K562 (cell line): ENCODE measurements around the gene MOCOS. TPM values are rescaled to one million over a fixed set of nuclear protein-coding genes. Genes with fewer than 3 reads are reported as not detected.

Source experiments
- CHD2 ChIP-seq: IDR thresholded peaks from 2 replicates; pipeline ENCODE4 v1.6.1; 2011; ENCODE audit warnings: low read depth, low read length
- DPF2 ChIP-seq: fragments of 450-650 bp; IDR thresholded peaks from 2 replicates; pipeline ENCODE4 v1.6.1; 2016
- FOSL1 ChIP-seq: fragments of 200-800 bp; sonication (Bioruptor generic); conservative IDR thresholded peaks from 2 replicates; pipeline ENCODE4 v1.6.1; 2016; ENCODE audit warnings: missing genetic modification characterization, missing compliant biosample characterization
- KDM4B ChIP-seq, 2 experiments: fragments of 450-650 bp in 1 of 2; sonication (generic) in 1 of 2; IDR thresholded peaks; 2 replicates each; pipeline ENCODE4 v1.6.1; 2016 to 2017; ENCODE audit warnings: borderline replicate concordance in 2 of 2, antibody characterized with exemption in 1 of 2, low read depth in 1 of 2, mild to moderate bottlenecking in 1 of 2
- L3MBTL2 ChIP-seq: fragments of 450-650 bp; IDR thresholded peaks from 2 replicates; pipeline ENCODE4 v1.6.1; 2016; ENCODE audit warnings: mild to moderate bottlenecking, moderate library complexity
- RBFOX2 ChIP-seq: fragments of 200-400 bp; formaldehyde crosslinking; IDR thresholded peaks from 2 replicates; pipeline ENCODE4 v1.6.1; 2017; ENCODE audit warnings: low read depth, mild to moderate bottlenecking, low read length, moderate library complexity
- RHOXF2B ChIP-seq: fragments of 250-450 bp; sonication (Bioruptor Pico); conservative IDR thresholded peaks from 2 replicates; pipeline ENCODE4 v1.5.1; 2021
- TRIM28 ChIP-seq: fragments of 450-650 bp; IDR thresholded peaks from 2 replicates; pipeline ENCODE4 v1.6.1; 2017
- ZBTB11 ChIP-seq, 3 experiments: fragments of 200-800 bp in 1 of 3; fragments of 250-450 bp in 1 of 3; fragments of 450-650 bp in 1 of 3; sonication (Bioruptor Pico) in 1 of 3; sonication (Bioruptor generic) in 1 of 3; formaldehyde crosslinking in 1 of 3; IDR thresholded peaks; 2 replicates each; pipeline versions ENCODE4 v1.6.1 to v1.8.0; 2016 to 2022; ENCODE audit warnings: mild to moderate bottlenecking in 2 of 3, missing genetic modification characterization in 2 of 3, missing compliant biosample characterization in 1 of 3, moderate library complexity in 1 of 3
- ZNF551 ChIP-seq: fragments of 250-450 bp; sonication (Bioruptor Pico); IDR thresholded peaks from 2 replicates; pipeline ENCODE4 v1.5.0; 2021; ENCODE audit warnings: mild to moderate bottlenecking, moderate library complexity
- polyA plus RNA-seq, 8 experiments: library from polyadenylated mRNA; depleted of rRNA in 4 of 8; stranded (reverse) in 5 of 8; unstranded in 3 of 8; fragments of >200 nt; fragmentation: Nextera tagmentation in 2 of 8; fragmentation: Illumina TruSeq in 1 of 8; extraction: Ambion mirVana in 2 of 8; extraction: Trizol in 1 of 8; gene quantifications; 2 replicates each; pipeline versions ENCODE4 v1.2.1 to v1.2.3, GENCODE V29; 2011 to 2014; ENCODE audit warnings: inconsistent platforms in 1 of 8, missing spikeins in 1 of 8
- total RNA-seq, 7 experiments: library from RNA; depleted of rRNA in 6 of 7; stranded (reverse); fragments of >200 nt in 6 of 7; fragmentation: Illumina TruSeq in 2 of 7; extraction: Trizol in 2 of 7; gene quantifications; 2 replicates each; pipeline versions ENCODE4 v1.2.1 to v1.2.3, GENCODE V29; 2011 to 2021; ENCODE audit warnings: low replicate concordance in 1 of 7
- TF ChIP-seq, protein P1 (sequence below): fragments of 450-650 bp; IDR thresholded peaks from 2 replicates; pipeline ENCODE4 v1.6.1; 2016; ENCODE audit warnings: low read depth
- TF ChIP-seq, protein P2 (sequence below): fragments of 250-450 bp; sonication (Bioruptor Pico); IDR thresholded peaks from 2 replicates; pipeline ENCODE4 v1.8.0; 2021; ENCODE audit warnings: borderline replicate concordance, mild to moderate bottlenecking, moderate library complexity; ENCODE audit not compliant: poor library complexity, severe bottlenecking

MOCOS gene
- total and polyA plus RNA-seq, 9 of the 15 experiments (the other 6 are each of a cell fraction or from before 2014, with no cell fraction given), result 4.5 to 12.4 (median 9.1) TPM

DNA sequence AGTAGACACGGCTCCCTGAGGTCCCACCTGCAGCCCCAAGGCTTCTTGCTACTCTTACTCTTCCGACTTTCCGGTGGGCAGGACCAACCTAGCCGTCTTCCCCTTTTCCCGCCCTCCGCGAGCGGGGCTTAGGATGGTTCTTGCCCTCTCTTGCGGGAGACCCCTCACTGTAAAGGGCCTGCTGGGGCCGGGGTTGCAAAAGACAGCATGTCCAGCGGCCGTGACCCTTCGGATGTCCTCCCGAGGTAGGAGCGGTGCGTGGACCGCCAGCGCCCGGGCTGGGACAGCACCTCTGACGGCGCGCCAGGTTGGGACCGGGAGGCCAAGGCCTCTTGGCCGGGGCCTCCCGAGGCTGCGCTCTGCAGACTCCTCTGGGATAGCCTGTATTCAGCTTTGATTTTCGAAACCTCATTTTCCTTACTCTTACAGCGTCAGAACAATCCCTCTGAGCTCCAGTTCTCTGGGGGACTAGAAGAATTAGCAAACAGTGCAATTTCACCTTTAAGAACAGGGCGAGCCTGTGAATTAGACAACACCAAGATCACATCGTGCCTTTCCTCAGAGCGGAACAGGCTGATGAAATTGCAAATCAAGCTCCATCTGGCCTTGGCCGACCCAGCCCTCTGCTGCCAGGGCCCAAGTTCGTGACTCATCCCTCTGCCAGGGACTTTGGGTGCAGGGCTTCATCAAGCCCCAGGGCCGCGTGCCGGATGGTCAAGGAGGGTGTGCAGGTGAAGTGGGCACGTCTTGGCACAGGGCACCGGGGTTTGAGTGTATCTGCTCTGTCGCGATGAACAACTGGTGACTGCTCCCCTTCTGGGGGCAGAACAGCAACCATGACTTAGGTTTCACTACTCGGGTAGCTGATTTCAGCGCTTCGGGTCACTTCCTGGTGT, 777 bp downstream of the MOCOS start (continued):
- TF ChIP-seq ZBTB11 (CRISPR knock-in tag; IDR thresholded peaks at IDR 0.05), result peak in 1 of 3 experiments; percentile 26; a peak in 1 of 6 replicates
- TF ChIP-seq DPF2, result no peak
- peak; percentile 57 for TF ChIP-seq L3MBTL2
- TF ChIP-seq RBFOX2, result peak; percentile 83
- TF ChIP-seq RHOXF2B (CRISPR knock-in tag), result no peak
- TF ChIP-seq, protein P1, sequence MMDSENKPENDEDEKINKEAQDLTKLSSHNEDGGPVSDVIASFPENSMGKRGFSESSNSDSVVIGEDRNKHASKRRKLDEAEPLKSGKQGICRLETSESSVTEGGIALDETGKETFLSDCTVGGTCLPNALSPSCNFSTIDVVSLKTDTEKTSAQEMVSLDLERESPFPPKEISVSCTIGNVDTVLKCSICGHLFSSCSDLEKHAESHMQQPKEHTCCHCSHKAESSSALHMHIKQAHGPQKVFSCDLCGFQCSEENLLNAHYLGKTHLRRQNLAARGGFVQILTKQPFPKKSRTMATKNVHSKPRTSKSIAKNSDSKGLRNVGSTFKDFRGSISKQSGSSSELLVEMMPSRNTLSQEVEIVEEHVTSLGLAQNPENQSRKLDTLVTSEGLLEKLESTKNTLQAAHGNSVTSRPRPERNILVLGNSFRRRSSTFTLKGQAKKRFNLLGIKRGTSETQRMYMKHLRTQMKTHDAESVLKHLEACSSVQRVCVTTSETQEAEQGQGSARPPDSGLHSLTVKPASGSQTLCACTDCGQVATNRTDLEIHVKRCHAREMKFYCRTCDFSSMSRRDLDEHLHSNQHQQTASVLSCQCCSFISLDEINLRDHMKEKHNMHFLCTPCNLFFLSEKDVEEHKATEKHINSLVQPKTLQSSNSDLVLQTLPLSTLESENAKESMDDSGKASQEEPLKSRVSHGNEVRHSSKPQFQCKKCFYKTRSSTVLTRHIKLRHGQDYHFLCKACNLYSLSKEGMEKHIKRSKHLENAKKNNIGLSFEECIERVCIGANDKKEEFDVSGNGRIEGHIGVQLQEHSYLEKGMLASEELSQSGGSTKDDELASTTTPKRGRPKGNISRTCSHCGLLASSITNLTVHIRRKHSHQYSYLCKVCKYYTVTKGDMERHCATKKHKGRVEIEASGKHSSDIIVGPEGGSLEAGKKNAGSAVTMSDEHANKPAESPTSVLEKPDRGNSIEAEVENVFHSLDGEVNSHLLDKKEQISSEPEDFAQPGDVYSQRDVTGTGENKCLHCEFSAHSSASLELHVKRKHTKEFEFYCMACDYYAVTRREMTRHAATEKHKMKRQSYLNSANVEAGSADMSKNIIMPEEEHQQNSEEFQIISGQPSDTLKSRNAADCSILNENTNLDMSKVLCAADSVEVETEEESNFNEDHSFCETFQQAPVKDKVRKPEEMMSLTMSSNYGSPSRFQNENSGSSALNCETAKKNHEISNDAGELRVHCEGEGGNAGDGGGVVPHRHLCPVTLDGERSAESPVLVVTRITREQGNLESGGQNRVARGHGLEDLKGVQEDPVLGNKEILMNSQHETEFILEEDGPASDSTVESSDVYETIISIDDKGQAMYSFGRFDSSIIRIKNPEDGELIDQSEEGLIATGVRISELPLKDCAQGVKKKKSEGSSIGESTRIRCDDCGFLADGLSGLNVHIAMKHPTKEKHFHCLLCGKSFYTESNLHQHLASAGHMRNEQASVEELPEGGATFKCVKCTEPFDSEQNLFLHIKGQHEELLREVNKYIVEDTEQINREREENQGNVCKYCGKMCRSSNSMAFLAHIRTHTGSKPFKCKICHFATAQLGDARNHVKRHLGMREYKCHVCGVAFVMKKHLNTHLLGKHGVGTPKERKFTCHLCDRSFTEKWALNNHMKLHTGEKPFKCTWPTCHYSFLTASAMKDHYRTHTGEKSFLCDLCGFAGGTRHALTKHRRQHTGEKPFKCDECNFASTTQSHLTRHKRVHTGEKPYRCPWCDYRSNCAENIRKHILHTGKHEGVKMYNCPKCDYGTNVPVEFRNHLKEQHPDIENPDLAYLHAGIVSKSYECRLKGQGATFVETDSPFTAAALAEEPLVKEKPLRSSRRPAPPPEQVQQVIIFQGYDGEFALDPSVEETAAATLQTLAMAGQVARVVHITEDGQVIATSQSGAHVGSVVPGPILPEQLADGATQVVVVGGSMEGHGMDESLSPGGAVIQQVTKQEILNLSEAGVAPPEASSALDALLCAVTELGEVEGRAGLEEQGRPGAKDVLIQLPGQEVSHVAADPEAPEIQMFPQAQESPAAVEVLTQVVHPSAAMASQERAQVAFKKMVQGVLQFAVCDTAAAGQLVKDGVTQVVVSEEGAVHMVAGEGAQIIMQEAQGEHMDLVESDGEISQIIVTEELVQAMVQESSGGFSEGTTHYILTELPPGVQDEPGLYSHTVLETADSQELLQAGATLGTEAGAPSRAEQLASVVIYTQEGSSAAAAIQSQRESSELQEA, result no peak
- no peak for TF ChIP-seq TRIM28
- TF ChIP-seq FOSL1 (tag), result no peak; the same call in 1 of the 2 replicates
- no peak for TF ChIP-seq KDM4B (IDR thresholded peaks at IDR 0.05; ENCODE audit: borderline replicate concordance in 2 of 2, low read depth in 1 of 2)
- TF ChIP-seq ZNF551, result no peak
- TF ChIP-seq CHD2, result no peak
- TF ChIP-seq, protein P2, sequence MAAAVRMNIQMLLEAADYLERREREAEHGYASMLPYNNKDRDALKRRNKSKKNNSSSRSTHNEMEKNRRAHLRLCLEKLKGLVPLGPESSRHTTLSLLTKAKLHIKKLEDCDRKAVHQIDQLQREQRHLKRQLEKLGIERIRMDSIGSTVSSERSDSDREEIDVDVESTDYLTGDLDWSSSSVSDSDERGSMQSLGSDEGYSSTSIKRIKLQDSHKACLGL, result no peak
